ENCODE data around the gene RAB9A. TPM values are rescaled to one million over a fixed set of nuclear protein-coding genes. Genes with fewer than 3 reads are reported as not detected.

The RAB9A gene
- total RNA-seq, 6 experiments from 2014 or later = 9.9 to 20.8 (median 12.7) TPM

DNA sequence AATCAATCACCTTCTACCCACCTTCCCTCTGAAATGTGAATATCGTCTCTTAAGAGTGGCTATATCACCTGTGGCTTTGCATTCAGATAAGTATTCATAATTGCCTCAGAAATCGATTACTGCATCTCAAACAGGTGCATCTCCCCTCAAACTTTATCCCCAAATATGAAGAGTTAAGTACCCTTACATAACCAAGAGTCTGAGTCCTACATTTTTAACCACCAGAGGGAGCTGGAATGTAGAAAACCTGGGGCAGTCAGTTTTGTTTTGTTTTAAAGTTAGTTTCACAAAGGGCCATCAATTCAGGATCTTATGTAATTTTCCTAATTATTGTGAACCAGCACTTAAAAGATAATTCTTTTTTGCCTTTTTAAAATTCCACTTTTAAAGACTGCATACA, 30.3 kb upstream of the RAB9A start:
- H3K27ac ChIP-seq = peak overlapping the region in 2 of 3 donors; percentile 24 to 44
- intact Hi-C loops (cut with DNase I) = loop anchor here (5.0 to 10.0 kb wide), 2 partner anchors 374 to 376 kb away; no protein-coding TSS in a partner anchor

DNA sequence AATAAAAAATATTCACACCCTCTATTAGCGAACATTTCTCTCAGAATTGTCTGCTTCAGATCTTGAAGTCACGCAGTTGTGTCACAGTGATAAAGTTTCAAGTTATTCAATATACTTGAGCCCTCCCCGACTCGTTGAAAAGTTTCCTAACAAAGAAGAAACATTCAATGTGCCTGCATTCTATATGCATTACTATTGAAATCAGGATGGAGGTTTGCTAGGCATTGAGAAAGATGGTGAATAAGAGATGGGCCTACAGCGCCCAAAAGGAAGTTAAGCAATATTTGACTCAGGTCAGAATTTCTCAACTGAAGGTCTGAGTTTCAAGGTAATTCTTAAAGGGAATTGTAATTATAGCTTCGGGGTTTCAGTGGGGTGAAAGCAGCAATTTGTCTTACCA, 29.9 kb upstream of the RAB9A start:
- Histone ChIP-seq H3K27me3 (no peaks in the 10 kb centered on the region), H3K27ac (peak overlapping the region in 2 of 3 donors; percentile 24 to 44), H3K4me3 (no peak overlapping the region), H3K4me1 (peaks cover 0 to 9% (median under 1%) of the 10 kb centered on the region in 4 donors), H3K36me3 (peaks cover 0 to 4% (median 2%) of the 10 kb centered on the region in 4 donors), H3K9me3 (no peaks in the 10 kb centered on the region)
- peak in 3 of 4 donors; percentile 59 to 73 (median 62) for ATAC-seq
- no peak for TF ChIP-seq POLR2A (IDR thresholded peaks at IDR 0.05)
- TF ChIP-seq, protein P1, sequence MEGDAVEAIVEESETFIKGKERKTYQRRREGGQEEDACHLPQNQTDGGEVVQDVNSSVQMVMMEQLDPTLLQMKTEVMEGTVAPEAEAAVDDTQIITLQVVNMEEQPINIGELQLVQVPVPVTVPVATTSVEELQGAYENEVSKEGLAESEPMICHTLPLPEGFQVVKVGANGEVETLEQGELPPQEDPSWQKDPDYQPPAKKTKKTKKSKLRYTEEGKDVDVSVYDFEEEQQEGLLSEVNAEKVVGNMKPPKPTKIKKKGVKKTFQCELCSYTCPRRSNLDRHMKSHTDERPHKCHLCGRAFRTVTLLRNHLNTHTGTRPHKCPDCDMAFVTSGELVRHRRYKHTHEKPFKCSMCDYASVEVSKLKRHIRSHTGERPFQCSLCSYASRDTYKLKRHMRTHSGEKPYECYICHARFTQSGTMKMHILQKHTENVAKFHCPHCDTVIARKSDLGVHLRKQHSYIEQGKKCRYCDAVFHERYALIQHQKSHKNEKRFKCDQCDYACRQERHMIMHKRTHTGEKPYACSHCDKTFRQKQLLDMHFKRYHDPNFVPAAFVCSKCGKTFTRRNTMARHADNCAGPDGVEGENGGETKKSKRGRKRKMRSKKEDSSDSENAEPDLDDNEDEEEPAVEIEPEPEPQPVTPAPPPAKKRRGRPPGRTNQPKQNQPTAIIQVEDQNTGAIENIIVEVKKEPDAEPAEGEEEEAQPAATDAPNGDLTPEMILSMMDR (IDR thresholded peaks at IDR 0.05) = no peak
- DNase-seq = no peak
- intact Hi-C loops (cut with DNase I) = loop anchor here (5.0 to 10.0 kb wide), 2 partner anchors 373 to 376 kb away; no protein-coding TSS in a partner anchor
- 20% methylated on average over 6 of the region's 6 CpGs for WGBS (ENCODE audit: insufficient coverage, low coverage, low lambda C conversion rate, missing lambda C conversion rate)

More for the DNA sequence above, 30.3 kb upstream of the RAB9A start:
- ATAC-seq (peak; percentile 71 to 87 (median 80)), DNase-seq (no peak)
- Histone ChIP-seq H3K9me3 (no peaks in the 10 kb centered on the region), H3K4me3 (no peak overlapping the region), H3K4me1 (peaks cover 0 to 14% (median 3%) of the 10 kb centered on the region in 4 donors), H3K27me3 (no peaks in the 10 kb centered on the region), H3K36me3 (peaks cover 0 to 4% (median 2%) of the 10 kb centered on the region in 4 donors)
- WGBS (ENCODE audit: insufficient coverage, low coverage, low lambda C conversion rate, missing lambda C conversion rate) = 7% methylated on average over 2 of the region's 2 CpGs
- TF ChIP-seq POLR2A (IDR thresholded peaks at IDR 0.05) = no peak
- TF ChIP-seq, protein P1 (IDR thresholded peaks at IDR 0.05) = peak; percentile 70 to 83 (median 80)

DNA sequence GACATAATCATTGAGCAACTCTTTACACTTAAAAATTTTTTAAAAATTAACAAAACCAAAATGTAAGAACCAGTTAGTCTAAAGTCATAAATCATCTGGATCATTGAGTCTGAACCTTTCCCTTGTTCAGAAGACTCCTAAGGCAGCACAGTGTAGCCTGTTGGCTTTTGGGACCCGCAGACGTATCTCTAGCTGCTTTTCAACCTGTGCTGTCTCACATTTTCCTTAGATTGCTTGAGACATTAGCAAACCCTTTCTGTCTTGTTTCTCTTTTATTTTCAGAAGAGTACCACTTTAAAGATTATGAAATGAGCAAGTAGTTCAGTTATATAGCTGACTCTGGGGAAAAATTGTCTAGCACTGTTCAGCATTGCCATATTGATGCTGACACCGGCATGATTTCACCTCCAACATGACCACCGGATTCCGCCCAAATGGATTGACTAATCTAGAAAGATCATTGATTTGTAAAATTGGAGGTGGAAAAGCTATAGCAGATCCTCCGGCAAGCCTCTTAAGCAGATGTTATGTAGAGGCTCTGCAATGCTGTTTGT, 27.1 kb upstream of the RAB9A start:
- Histone ChIP-seq H3K4me3 (no peak overlapping the region), H3K27ac (no peak overlapping the region), H3K4me1 (peaks cover 0 to 7% (median 0%) of the 10 kb centered on the region in 4 donors), H3K27me3 (no peaks in the 10 kb centered on the region), H3K36me3 (peaks cover 0 to 4% (median 2%) of the 10 kb centered on the region in 4 donors), H3K9me3 (no peaks in the 10 kb centered on the region)
- TF ChIP-seq POLR2A (IDR thresholded peaks at IDR 0.05) = no peak
- TF ChIP-seq, protein P1 (IDR thresholded peaks at IDR 0.05) = no peak
- 81% methylated on average over 6 of the region's 6 CpGs for WGBS (ENCODE audit: insufficient coverage, low coverage, low lambda C conversion rate, missing lambda C conversion rate)
- DNase-seq (no peak), ATAC-seq (no peak)
- intact Hi-C loops (cut with DNase I) = no loop called here

DNA sequence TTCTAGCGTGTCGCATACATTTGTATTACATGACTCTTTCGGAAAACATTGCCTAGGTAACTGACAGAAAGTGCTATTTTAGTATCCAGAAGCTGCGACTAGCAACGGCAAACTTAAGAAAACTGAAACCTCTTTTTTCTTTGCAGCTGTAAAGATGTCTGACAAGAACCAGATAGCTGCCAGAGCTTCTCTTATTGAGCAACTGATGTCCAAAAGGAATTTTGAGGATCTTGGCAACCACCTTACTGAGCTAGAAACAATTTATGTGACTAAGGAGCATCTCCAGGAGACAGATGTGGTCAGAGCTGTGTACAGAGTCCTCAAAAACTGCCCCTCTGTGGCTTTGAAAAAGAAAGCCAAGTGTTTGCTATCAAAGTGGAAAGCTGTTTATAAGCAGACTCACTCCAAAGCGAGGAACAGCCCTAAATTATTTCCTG, 26.6 kb upstream of the RAB9A start:
- Histone ChIP-seq H3K9me3 (no peaks in the 10 kb centered on the region), H3K27ac (no peak overlapping the region), H3K4me1 (peaks cover 0 to 7% (median 0%) of the 10 kb centered on the region in 4 donors), H3K27me3 (no peaks in the 10 kb centered on the region), H3K4me3 (no peak overlapping the region), H3K36me3 (peaks cover 0 to 4% (median 2%) of the 10 kb centered on the region in 4 donors)
- intact Hi-C loops (cut with DNase I) = no loop called here
- TF ChIP-seq POLR2A (IDR thresholded peaks at IDR 0.05) = no peak
- TF ChIP-seq, protein P1 (IDR thresholded peaks at IDR 0.05) = no peak
- no peak for ATAC-seq
- WGBS (ENCODE audit: insufficient coverage, low coverage, low lambda C conversion rate, missing lambda C conversion rate) = 69% methylated on average over 6 of the region's 6 CpGs
- DNase-seq = no peak

Data from right lobe of liver (tissue), 6 donors.